Measurements from ENCODE around the gene LGALS9B.
"Not testable (repeated sequence)": the region's sequence is repeated elsewhere in the genome, so short reads cannot be mapped to it uniquely, and the experiment has no call there.

LGALS9B gene

GRCh38 chr17:20467447-20467846, at the start of gene LGALS9B:
Gene LGALS9B (minus strand): TSS chr17:20467539. CDS start chr17:20467470, 69 bp downstream.
- not testable (repeated sequence) for DNase-seq

- not testable (repeated sequence) for DNase-seq
Observed at GRCh38 chr17:20516986-20517385, 49.6 kb upstream of the LGALS9B start.

- not testable (repeated sequence) for DNase-seq
Observed at GRCh38 chr17:20515099-20515498, 47.8 kb upstream of the LGALS9B start.

GRCh38 chr17:20513539-20513938, 46.2 kb upstream of the LGALS9B start:
- not testable (repeated sequence) for DNase-seq

GRCh38 chr17:20512378-20512777, 45.0 kb upstream of the LGALS9B start:
- DNase-seq = not testable (repeated sequence)

GRCh38 chr17:20511778-20512177, 44.4 kb upstream of the LGALS9B start:
- DNase-seq = not testable (repeated sequence)

- not testable (repeated sequence) for DNase-seq
Observed at GRCh38 chr17:20505333-20505732, 38.0 kb upstream of the LGALS9B start.

GRCh38 chr17:20504388-20505066, 37.2 kb upstream of the LGALS9B start:
- DNase-seq = not testable (repeated sequence)

GRCh38 chr17:20501896-20502295, 34.6 kb upstream of the LGALS9B start:
- DNase-seq = not testable (repeated sequence)

GRCh38 chr17:20500346-20500745, 33.0 kb upstream of the LGALS9B start:
- not testable (repeated sequence) for DNase-seq

GRCh38 chr17:20495420-20495819, 28.1 kb upstream of the LGALS9B start:
- DNase-seq = not testable (repeated sequence)

- DNase-seq = not testable (repeated sequence)
Observed at GRCh38 chr17:20494735-20495134, 27.4 kb upstream of the LGALS9B start.

GRCh38 chr17:20494147-20494546, 26.8 kb upstream of the LGALS9B start:
- DNase-seq = not testable (repeated sequence)

- DNase-seq = not testable (repeated sequence)
Observed at GRCh38 chr17:20492971-20493370, 25.6 kb upstream of the LGALS9B start.

GRCh38 chr17:20492099-20492498, 24.8 kb upstream of the LGALS9B start:
- DNase-seq = not testable (repeated sequence)

GRCh38 chr17:20484930-20485329, 17.6 kb upstream of the LGALS9B start:
- not testable (repeated sequence) for DNase-seq

GRCh38 chr17:20479889-20480591, 12.7 kb upstream of the LGALS9B start:
- DNase-seq = not testable (repeated sequence)

GRCh38 chr17:20477398-20478071, 10.2 kb upstream of the LGALS9B start:
- not testable (repeated sequence) for DNase-seq

GRCh38 chr17:20475137-20475831, 7.9 kb upstream of the LGALS9B start:
- not testable (repeated sequence) for DNase-seq

GRCh38 chr17:20474081-20474480, 6.7 kb upstream of the LGALS9B start:
- not testable (repeated sequence) for DNase-seq

GRCh38 chr17:20469946-20470345, 2.6 kb upstream of the LGALS9B start:
- not testable (repeated sequence) for DNase-seq

- DNase-seq = not testable (repeated sequence)
Observed at GRCh38 chr17:20469107-20469506, 1.8 kb upstream of the LGALS9B start.

- DNase-seq = not testable (repeated sequence)
Observed at GRCh38 chr17:20466999-20467398, 340 bp downstream of the LGALS9B start.

Measured in NK-92 treated with Interleukin-12 subunit alpha and Interleukin-12 subunit beta, amount 100 ng/mL, for 24 hours (cell line).